IMR-90 (cell line): ENCODE results near the gene LUZP1. TPM values are rescaled to one million over a fixed set of nuclear protein-coding genes. Genes with fewer than 3 reads are reported as not detected.

Experiments used
- ATAC-seq: fragments of 200-7000 bp; cut with Tn5 transposase; 2 replicates; pipeline ENCODE4 v1.9.1; 2020; ENCODE audit warnings: low read depth, mild to moderate bottlenecking, moderate library complexity
- BruUV-seq: library from RNA; stranded (reverse); fragments of 400-500 nt; replicated peaks from 2 replicates; lab custom pipeline; 2021; lab: Mats Ljungman, UMichigan
- CTCF ChIA-PET: fragments of 300-600 bp; formaldehyde crosslinking; extraction: SDS; loops from one replicate; lab custom pipeline; 2021; ENCODE audit warnings: antibody characterized with exemption; lab: Yijun Ruan, JAX
- POLR2A ChIA-PET: fragments of 300-600 bp; sonication (Branson Sonifier 250); formaldehyde crosslinking; loops from one replicate; lab custom pipeline; 2022; ENCODE audit warnings: antibody characterized with exemption; ENCODE audit not compliant: unreplicated experiment; lab: Charles Lee
- DNase-seq: peaks from one replicate; pipeline ENCODE4 v3.0.0; 2013
- H2AFZ ChIP-seq: replicated peaks from 2 replicates; pipeline ENCODE3; 2013; ENCODE audit warnings: low read length, mild to moderate bottlenecking; ENCODE audit not compliant: poor library complexity
- H2AK5ac ChIP-seq: 2 replicates; pipeline ENCODE4 v1.6.1; 2013; ENCODE audit warnings: low read depth, low read length, inconsistent platforms
- H2AK9ac ChIP-seq: replicated peaks from 2 replicates; pipeline ENCODE3; 2013; ENCODE audit warnings: mild to moderate bottlenecking, low read depth, low read length, moderate library complexity; ENCODE audit not compliant: poor library complexity
- H2BK120ac ChIP-seq: 2 replicates; pipeline ENCODE4 v1.6.1; 2013; ENCODE audit warnings: low read depth, low read length, inconsistent platforms
- H2BK15ac ChIP-seq: 3 replicates; pipeline ENCODE4 v1.6.1; 2013; ENCODE audit warnings: low read depth, low read length, inconsistent platforms
- H2BK20ac ChIP-seq: 2 replicates; pipeline ENCODE4 v1.6.1; 2013; ENCODE audit warnings: low read depth, mild to moderate bottlenecking, inconsistent platforms, low read length, moderate library complexity
- H2BK5ac ChIP-seq: 2 replicates; pipeline ENCODE4 v1.6.1; 2013; ENCODE audit warnings: mild to moderate bottlenecking, low read depth, low read length, inconsistent platforms; ENCODE audit not compliant: poor library complexity, severe bottlenecking
- H3K14ac ChIP-seq: replicated peaks from 2 replicates; pipeline ENCODE4 v1.6.1; 2013; ENCODE audit warnings: low read depth, low read length, inconsistent platforms
- H3K18ac ChIP-seq: 2 replicates; pipeline ENCODE4 v1.6.1; 2013; ENCODE audit warnings: low read depth, low read length, control low read depth
- H3K23ac ChIP-seq: 2 replicates; pipeline ENCODE4 v1.6.1; 2013; ENCODE audit warnings: low read depth, low read length, inconsistent platforms
- H3K27ac ChIP-seq: 2 replicates; pipeline ENCODE4 v1.5.1; 2013; ENCODE audit warnings: mild to moderate bottlenecking, control low read depth, low read length; ENCODE audit not compliant: insufficient read depth
- H3K27me3 ChIP-seq: 2 replicates; pipeline ENCODE4 v1.6.1; 2013; ENCODE audit warnings: low read length; ENCODE audit not compliant: control insufficient read depth, insufficient read depth
- H3K36me3 ChIP-seq: 2 replicates; pipeline ENCODE4 v1.6.1; 2013; ENCODE audit warnings: low read length, mixed read lengths; ENCODE audit not compliant: control insufficient read depth, insufficient read depth
- H3K4ac ChIP-seq: 2 replicates; pipeline ENCODE4 v1.6.1; 2013; ENCODE audit warnings: low read depth, low read length, inconsistent platforms
- H3K4me1 ChIP-seq: 2 replicates; pipeline ENCODE4 v1.6.1; 2013; ENCODE audit warnings: low read length, mixed read lengths; ENCODE audit not compliant: control insufficient read depth, insufficient read depth
- H3K4me2 ChIP-seq: 2 replicates; pipeline ENCODE4 v1.6.1; 2013; ENCODE audit warnings: low read depth, mild to moderate bottlenecking, control low read depth, low read length, moderate library complexity
- H3K4me3 ChIP-seq: 2 replicates; pipeline ENCODE4 v1.5.1; 2013; ENCODE audit warnings: low read depth, mild to moderate bottlenecking, control low read depth, low read length, moderate library complexity; ENCODE audit not compliant: insufficient read depth
- H3K56ac ChIP-seq: 2 replicates; pipeline ENCODE4 v1.6.1; 2013; ENCODE audit warnings: low read length, inconsistent platforms; ENCODE audit not compliant: insufficient read depth; ENCODE audit errors: extremely low read depth
- H3K79me1 ChIP-seq, 2 experiments: 2 replicates each; pipeline ENCODE4 v1.6.1; 2013; ENCODE audit warnings: low read length in 2 of 2, inconsistent platforms in 1 of 2, low read depth in 1 of 2
- H3K9ac ChIP-seq: 2 replicates; pipeline ENCODE4 v1.6.1; 2013; ENCODE audit warnings: low read depth, low read length, control low read depth
- H3K9me1 ChIP-seq: 2 replicates; pipeline ENCODE4 v1.6.1; 2013; ENCODE audit warnings: low read length, inconsistent platforms; ENCODE audit not compliant: insufficient read depth
- H3K9me3 ChIP-seq: 2 replicates; pipeline ENCODE4 v1.6.1; 2013; ENCODE audit warnings: low read length; ENCODE audit not compliant: control insufficient read depth, insufficient read depth
- H4K20me1 ChIP-seq: 2 replicates; pipeline ENCODE4 v1.6.1; 2013; ENCODE audit warnings: low read length, inconsistent platforms; ENCODE audit not compliant: insufficient read depth
- H4K5ac ChIP-seq: 2 replicates; pipeline ENCODE4 v1.6.1; 2013; ENCODE audit warnings: mild to moderate bottlenecking, low read depth, low read length, control low read depth
- H4K8ac ChIP-seq, 2 experiments: 2 replicates each; pipeline ENCODE4 v1.6.1; 2013; ENCODE audit warnings: low read depth in 2 of 2, low read length in 2 of 2, control low read depth in 1 of 2, inconsistent platforms in 1 of 2
- H4K91ac ChIP-seq: 2 replicates; pipeline ENCODE4 v1.6.1; 2013; ENCODE audit warnings: low read depth, low read length, inconsistent platforms; ENCODE audit not compliant: insufficient read depth
- BHLHE40 ChIP-seq: fragments of 150-350 bp; IDR thresholded peaks from 2 replicates; pipeline ENCODE4 v1.6.1; 2016; ENCODE audit warnings: mild to moderate bottlenecking, low read depth, low read length
- CEBPB ChIP-seq: IDR thresholded peaks from 2 replicates; pipeline ENCODE4 v1.6.1; 2012; ENCODE audit warnings: low read depth, low read length, improper control_type of control experiment
- CHD1 ChIP-seq: IDR thresholded peaks from 2 replicates; pipeline ENCODE4 v1.6.1; 2012; ENCODE audit warnings: low read depth, low read length, improper control_type of control experiment
- MAFK ChIP-seq: IDR thresholded peaks from 2 replicates; pipeline ENCODE4 v1.6.1; 2012; ENCODE audit warnings: low read depth, low read length, improper control_type of control experiment
- MAZ ChIP-seq: IDR thresholded peaks from 2 replicates; pipeline ENCODE4 v1.6.1; 2012; ENCODE audit warnings: low read depth, mild to moderate bottlenecking, low read length, improper control_type of control experiment, moderate library complexity, borderline replicate concordance
- MXI1 ChIP-seq: IDR thresholded peaks from 2 replicates; pipeline ENCODE4 v1.6.1; 2012; ENCODE audit warnings: low read depth, mild to moderate bottlenecking, low read length, moderate library complexity, borderline replicate concordance
- NFE2L2 ChIP-seq: fragments of 150-350 bp; IDR thresholded peaks from 2 replicates; pipeline ENCODE4 v1.6.1; 2016; ENCODE audit warnings: low read depth, mild to moderate bottlenecking, low read length
- POLR2A ChIP-seq: IDR thresholded peaks from 2 replicates; pipeline ENCODE4 v1.6.1; 2012; ENCODE audit warnings: mild to moderate bottlenecking, low read depth, low read length
- RAD21 ChIP-seq: IDR thresholded peaks from 2 replicates; pipeline ENCODE4 v1.6.1; 2012; ENCODE audit warnings: low read length, improper control_type of control experiment
- RCOR1 ChIP-seq: IDR thresholded peaks from 2 replicates; pipeline ENCODE4 v1.6.1; 2012; ENCODE audit warnings: mild to moderate bottlenecking, low read length, improper control_type of control experiment; ENCODE audit not compliant: insufficient replicate concordance
- RFX5 ChIP-seq: IDR thresholded peaks from 2 replicates; pipeline ENCODE4 v1.8.0; 2012; ENCODE audit warnings: low read depth, mild to moderate bottlenecking, low read length, moderate library complexity
- SMC3 ChIP-seq: fragments of 150-350 bp; IDR thresholded peaks from 2 replicates; pipeline ENCODE4 v1.6.1; 2016; ENCODE audit warnings: low read depth, mild to moderate bottlenecking, antibody characterized with exemption, low read length, moderate library complexity
- USF2 ChIP-seq: fragments of 150-350 bp; IDR thresholded peaks from 2 replicates; pipeline ENCODE4 v1.6.1; 2017; ENCODE audit warnings: mild to moderate bottlenecking, antibody characterized with exemption, low read length, low read depth
- WGBS, 2 experiments: methylation state at CpG; one replicate each; pipeline versions ENCODE4 v1.1.5 to v1.1.7; 2013; ENCODE audit warnings: missing lambda C conversion rate in 2 of 2; ENCODE audit not compliant: insufficient read length in 1 of 2; ENCODE audit errors: extremely low coverage in 2 of 2; 5-methylcytosine and 5-hydroxymethylcytosine counted together
- dilution Hi-C: fragments of 300-500 bp; cut with HindIII; formaldehyde crosslinking; loops from one replicate; pipeline ENCODE4 v1.14.3; 2018; ENCODE audit warnings: low sequenced_read_pairs; ENCODE audit not compliant: unreplicated experiment
- in situ Hi-C: fragments of 300-500 bp; cut with MboI; formaldehyde crosslinking; loops from 3 replicates; pipeline ENCODE4 v1.14.3; 2019; ENCODE audit warnings: low sequenced_read_pairs, inconsistent platforms, mixed read lengths
- intact Hi-C: fragments of 100-400 bp; cut with micrococcal nuclease; formaldehyde crosslinking; loops from 2 replicates; pipeline ENCODE4 v1.10.0; 2022
- polyA plus RNA-seq, 3 experiments: library from polyadenylated mRNA; depleted of rRNA; stranded (reverse); fragments of >200 nt; gene quantifications; 2 replicates each; pipeline ENCODE4 v1.2.3, GENCODE V29; 2012; ENCODE audit warnings: low replicate concordance in 1 of 3
- total RNA-seq: library from RNA; depleted of rRNA; stranded (reverse); fragments of >200 nt; gene quantifications from 2 replicates; pipeline ENCODE4 v1.2.3, GENCODE V29; 2012
- TF ChIP-seq, protein P1 (sequence below): fragments of 150-350 bp; IDR thresholded peaks from 2 replicates; pipeline ENCODE4 v1.6.1; 2016; ENCODE audit warnings: low read depth, mild to moderate bottlenecking, low read length, moderate library complexity, borderline replicate concordance
- TF ChIP-seq, protein P2 (sequence below): conservative IDR thresholded peaks from 2 replicates; pipeline ENCODE4 v1.5.1; 2012; ENCODE audit warnings: mild to moderate bottlenecking, low read depth, low read length, improper control_type of control experiment

Gene LUZP1
- total and polyA plus RNA-seq, 2 of the 4 experiments (the other 2 are of a cell fraction): 13.1 to 31.7 TPM

- Histone ChIP-seq H3K79me1 (peaks cover 23 to 39% of the 10 kb centered on the region in 2 experiments), H2BK5ac (no peak overlapping the region), H4K5ac (no peak overlapping the region), H3K27ac (no peak overlapping the region), H4K20me1 (no peaks in the 10 kb centered on the region; the same call in 1 of the 2 replicates), H3K4me3 (no peak overlapping the region), H2AFZ (no peak overlapping the region), H3K18ac (no peak overlapping the region), H3K27me3 (no peaks in the 10 kb centered on the region), H3K56ac (no peak overlapping the region), H3K36me3 (peaks cover 18% of the 10 kb centered on the region), H4K91ac (no peak overlapping the region), H3K4me2 (no peak overlapping the region), H2BK15ac (no peak overlapping the region), H3K4me1 (0 out of 2 replicates have a peak, but pooled peaks cover 3% of the 10 kb centered on the region), H2AK5ac (no peak overlapping the region), H3K9ac (no peak overlapping the region), H3K23ac (no peak overlapping the region), H3K9me3 (no peaks in the 10 kb centered on the region), H2BK120ac (no peak overlapping the region), H2AK9ac (no peak overlapping the region), H4K8ac (no peak overlapping the region), H3K4ac (no peak overlapping the region), H2BK20ac (no peak overlapping the region), H3K14ac (no peak overlapping the region), H3K9me1 (peaks cover 8% of the 10 kb centered on the region; the same call in 1 of the 2 replicates)
- intact Hi-C loops (no loop called here), in situ Hi-C loops (no loop called here), dilution Hi-C loops (no loop called here)
- DNase-seq: no peak
- ChIA-PET POLR2A (no interaction called here), CTCF (no interaction called here)
- BruUV-seq: no TSS peak
- no peak for ATAC-seq
- 100% methylated on average over 2 of the region's 4 CpGs; no CpG with 5 or more reads in 1 of the 2 experiments for WGBS, 2 experiments
- TF ChIP-seq RFX5: no peak
- TF ChIP-seq RAD21: no peak
- no peak for TF ChIP-seq USF2
- TF ChIP-seq MAZ: no peak
- TF ChIP-seq RCOR1: no peak
- no peak for TF ChIP-seq CHD1
- TF ChIP-seq SMC3: no peak
- no peak for TF ChIP-seq NFE2L2
- TF ChIP-seq MXI1: no peak
- no peak for TF ChIP-seq BHLHE40
- no peak for TF ChIP-seq POLR2A
- TF ChIP-seq CEBPB: no peak
- TF ChIP-seq, protein P1, sequence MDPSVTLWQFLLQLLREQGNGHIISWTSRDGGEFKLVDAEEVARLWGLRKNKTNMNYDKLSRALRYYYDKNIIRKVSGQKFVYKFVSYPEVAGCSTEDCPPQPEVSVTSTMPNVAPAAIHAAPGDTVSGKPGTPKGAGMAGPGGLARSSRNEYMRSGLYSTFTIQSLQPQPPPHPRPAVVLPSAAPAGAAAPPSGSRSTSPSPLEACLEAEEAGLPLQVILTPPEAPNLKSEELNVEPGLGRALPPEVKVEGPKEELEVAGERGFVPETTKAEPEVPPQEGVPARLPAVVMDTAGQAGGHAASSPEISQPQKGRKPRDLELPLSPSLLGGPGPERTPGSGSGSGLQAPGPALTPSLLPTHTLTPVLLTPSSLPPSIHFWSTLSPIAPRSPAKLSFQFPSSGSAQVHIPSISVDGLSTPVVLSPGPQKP: no peak
- TF ChIP-seq, protein P2, sequence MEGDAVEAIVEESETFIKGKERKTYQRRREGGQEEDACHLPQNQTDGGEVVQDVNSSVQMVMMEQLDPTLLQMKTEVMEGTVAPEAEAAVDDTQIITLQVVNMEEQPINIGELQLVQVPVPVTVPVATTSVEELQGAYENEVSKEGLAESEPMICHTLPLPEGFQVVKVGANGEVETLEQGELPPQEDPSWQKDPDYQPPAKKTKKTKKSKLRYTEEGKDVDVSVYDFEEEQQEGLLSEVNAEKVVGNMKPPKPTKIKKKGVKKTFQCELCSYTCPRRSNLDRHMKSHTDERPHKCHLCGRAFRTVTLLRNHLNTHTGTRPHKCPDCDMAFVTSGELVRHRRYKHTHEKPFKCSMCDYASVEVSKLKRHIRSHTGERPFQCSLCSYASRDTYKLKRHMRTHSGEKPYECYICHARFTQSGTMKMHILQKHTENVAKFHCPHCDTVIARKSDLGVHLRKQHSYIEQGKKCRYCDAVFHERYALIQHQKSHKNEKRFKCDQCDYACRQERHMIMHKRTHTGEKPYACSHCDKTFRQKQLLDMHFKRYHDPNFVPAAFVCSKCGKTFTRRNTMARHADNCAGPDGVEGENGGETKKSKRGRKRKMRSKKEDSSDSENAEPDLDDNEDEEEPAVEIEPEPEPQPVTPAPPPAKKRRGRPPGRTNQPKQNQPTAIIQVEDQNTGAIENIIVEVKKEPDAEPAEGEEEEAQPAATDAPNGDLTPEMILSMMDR: no peak
- no peak for TF ChIP-seq MAFK
These were observed 117.3 kb downstream of the LUZP1 start for GRCh38 chr1:23051290-23051909.
